ENCODE measurements around the gene SRSF4. TPM values are rescaled to one million over a fixed set of nuclear protein-coding genes. Genes with fewer than 3 reads are reported as not detected.

Gene SRSF4
- total RNA-seq, 4 donors from 2014 or later = 67.1 to 94.7 (median 85.2) TPM

DNA sequence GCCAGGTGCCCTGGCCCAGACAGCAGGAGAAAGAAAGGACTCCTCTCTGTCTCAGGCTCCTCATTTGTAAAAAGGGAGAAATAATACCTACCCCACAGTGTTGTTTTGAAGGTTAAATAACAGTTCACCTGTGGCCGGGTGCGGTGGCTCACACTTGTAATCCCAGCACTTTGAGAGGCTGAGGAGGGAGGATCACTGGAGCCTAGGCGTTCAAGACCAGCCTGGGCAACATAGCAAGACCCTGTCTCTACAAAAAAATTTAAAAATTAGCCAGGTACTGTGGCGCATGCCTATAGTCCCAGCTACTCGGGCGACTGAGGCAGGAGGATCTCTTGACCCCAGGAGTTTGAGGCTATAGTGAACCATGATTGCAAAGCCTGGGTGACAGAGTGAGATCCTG is 55.5 kb downstream of the SRSF4 start:
- intact Hi-C loops (cut with DNase I) = loop anchor here (5.0 kb wide), 1 partner anchor 56 kb away; the partner anchor contains the start of gene SRSF4
- TF ChIP-seq CTCF (IDR thresholded peaks at IDR 0.05) (no peak), POLR2A (IDR thresholded peaks at IDR 0.05) (no peak)
- H3K4me1 ChIP-seq = peaks cover 26 to 33% of the 10 kb centered on the region in 2 donors
- no peak overlapping the region for H3K4me3 ChIP-seq (replicated peaks in 1 of 3)
- DNase-seq = no peak
- H3K9me3 ChIP-seq = no peaks in the 10 kb centered on the region
- no peaks in the 10 kb centered on the region for H3K36me3 ChIP-seq
- H3K27ac ChIP-seq = no peak overlapping the region
- WGBS, 2 donors = 96 to 100% methylated on average over 6 of the region's 6 CpGs
- peaks cover 7% of the 10 kb centered on the region for H3K27me3 ChIP-seq

DNA sequence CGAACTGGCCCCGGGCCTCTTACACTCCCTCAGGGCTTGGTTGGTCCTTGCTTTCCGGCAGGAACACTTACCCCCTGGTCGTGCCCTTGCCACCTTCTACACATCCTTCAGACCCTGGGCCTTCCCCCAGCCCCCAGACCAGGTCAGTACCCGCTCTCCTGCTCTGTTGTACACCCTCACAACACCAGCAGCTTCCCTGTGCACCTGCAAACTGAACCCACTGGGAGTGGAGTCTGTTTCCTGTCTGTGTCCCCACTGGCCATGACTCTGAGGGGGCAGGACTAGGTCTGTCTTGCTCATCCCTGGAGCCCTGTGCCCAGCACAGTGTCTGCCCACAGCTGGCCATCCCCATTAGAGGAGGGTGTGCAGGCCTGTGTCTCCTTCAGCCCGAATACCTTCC is 55.9 kb downstream of the SRSF4 start:
- H3K4me1 ChIP-seq = peaks cover 26 to 33% of the 10 kb centered on the region in 2 donors
- TF ChIP-seq POLR2A (IDR thresholded peaks at IDR 0.05) (no peak), CTCF (IDR thresholded peaks at IDR 0.05) (no peak)
- 94% methylated on average over 6 of the region's 6 CpGs for WGBS, 2 donors
- no peak overlapping the region for H3K27ac ChIP-seq
- H3K9me3 ChIP-seq = no peaks in the 10 kb centered on the region
- H3K27me3 ChIP-seq = peaks cover 7% of the 10 kb centered on the region
- intact Hi-C loops (cut with DNase I) = loop anchor here (5.0 kb wide), 1 partner anchor 57 kb away; the partner anchor contains the start of gene SRSF4
- H3K36me3 ChIP-seq = no peaks in the 10 kb centered on the region
- DNase-seq = no peak
- no peak overlapping the region for H3K4me3 ChIP-seq (replicated peaks in 1 of 3)

GRCh38 chr1:29125237-29125641 is 56.5 kb downstream of the SRSF4 start:
- Histone ChIP-seq H3K27me3 (peaks cover 7% of the 10 kb centered on the region), H3K9me3 (no peaks in the 10 kb centered on the region), H3K27ac (peak overlapping the region; percentile 71 to 84 (median 81)), H3K36me3 (no peaks in the 10 kb centered on the region), H3K4me3 (replicated peaks in 1 of 3) (peak overlapping the region in 1 of 3 donors; percentile 50), H3K4me1 (peaks cover 26 to 33% of the 10 kb centered on the region in 2 donors)
- WGBS, 2 donors = 65 to 69% methylated on average over 14 of the region's 14 CpGs
- no peak for DNase-seq
- intact Hi-C loops (cut with DNase I) = loop anchor here (5.0 kb wide), 1 partner anchor 57 kb away; the partner anchor contains the start of gene SRSF4
- no peak for TF ChIP-seq POLR2A (IDR thresholded peaks at IDR 0.05)
- no peak for TF ChIP-seq CTCF (IDR thresholded peaks at IDR 0.05)

DNA sequence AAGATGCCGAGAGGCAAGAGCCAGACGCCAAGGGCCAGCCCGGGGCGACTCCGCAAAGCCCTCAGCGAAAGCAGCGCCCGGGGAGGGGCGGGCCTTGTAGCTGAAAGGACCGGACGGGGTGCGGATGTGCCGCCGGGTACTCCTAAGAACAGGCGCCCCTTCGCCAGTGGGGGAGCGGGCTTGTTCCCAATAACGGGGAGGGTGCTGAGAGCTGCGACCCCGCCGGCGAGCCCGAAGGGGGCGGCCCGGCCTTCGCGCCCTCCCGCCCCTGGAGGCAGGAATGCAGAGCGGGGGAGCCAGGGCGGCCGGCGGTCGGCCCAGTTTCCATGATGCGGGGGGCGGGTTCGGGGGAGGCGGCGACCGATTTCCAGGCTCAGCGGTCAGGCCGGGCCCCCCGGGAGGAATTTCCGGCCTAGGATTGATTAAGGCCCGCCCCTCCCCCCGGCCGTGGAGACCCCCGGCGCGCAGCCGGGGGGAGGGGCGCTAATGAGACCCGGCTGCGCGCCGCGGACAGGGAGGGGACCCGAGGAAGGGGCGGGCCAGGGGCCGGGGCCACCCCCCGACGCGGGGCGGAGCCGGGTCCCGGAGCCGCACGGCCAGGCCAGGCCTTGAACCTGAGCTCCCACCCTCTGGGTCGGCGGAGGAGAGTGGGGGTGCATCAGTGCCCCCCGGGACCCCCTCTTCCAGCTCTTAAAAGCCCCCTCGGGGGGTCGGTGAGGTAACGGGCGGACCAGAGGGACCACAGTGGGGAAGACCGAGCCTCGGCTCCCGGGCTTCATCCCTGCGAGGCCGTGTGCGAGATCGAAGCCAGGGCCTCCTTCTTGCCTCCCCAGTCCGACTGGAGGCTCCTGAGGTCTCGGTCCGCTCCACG is 57.1 kb downstream of the SRSF4 start:
- Histone ChIP-seq H3K27ac (peak overlapping the region; percentile 71 to 84 (median 81)), H3K9me3 (no peaks in the 10 kb centered on the region), H3K4me1 (peaks cover 26 to 33% of the 10 kb centered on the region in 2 donors), H3K4me3 (replicated peaks in 1 of 3) (peak overlapping the region; percentile 0 to 69 (median 50)), H3K36me3 (no peaks in the 10 kb centered on the region), H3K27me3 (peaks cover 7% of the 10 kb centered on the region)
- intact Hi-C loops (cut with DNase I) = loop anchor here (5.0 kb wide), 1 partner anchor 58 kb away; the partner anchor contains the start of gene SRSF4
- peak in 1 of 2 donors; percentile 32 for TF ChIP-seq POLR2A (IDR thresholded peaks at IDR 0.05)
- peak; percentile 24 to 80 (median 46) for TF ChIP-seq CTCF (IDR thresholded peaks at IDR 0.05)
- 0 to 10% methylated on average over 1 to 18 of the region's 85 CpGs for WGBS, 2 donors
- peak; percentile 52 to 58 for DNase-seq

GRCh38 chr1:29123887-29124365 is 57.8 kb downstream of the SRSF4 start, which contains the start of gene TMEM200B:
Gene TMEM200B (minus strand): TSS chr1:29123903. CDS start chr1:29121828, 2,075 bp downstream.
- intact Hi-C loops (cut with DNase I) = no loop called here
- Histone ChIP-seq H3K9me3 (no peaks in the 10 kb centered on the region), H3K27ac (peak within 1 kb of the TSS; percentile 71 to 84 (median 81)), H3K27me3 (peaks cover 7% of the 10 kb centered on the region), H3K36me3 (no peaks in the 10 kb centered on the region), H3K4me3 (replicated peaks in 1 of 3) (peak within 1 kb of the TSS; percentile 0 to 69 (median 50)), H3K4me1 (peaks cover 26 to 33% of the 10 kb centered on the region in 2 donors)
- no peak for DNase-seq
- WGBS, 2 donors = 2 to 4% methylated on average over 13 of the region's 46 CpGs
- TF ChIP-seq CTCF (IDR thresholded peaks at IDR 0.05) (no peak), POLR2A (IDR thresholded peaks at IDR 0.05) (no peak)

All from thyroid gland (tissue), 4 donors.